Endodermal cell (in vitro differentiated cells): Measurements from ENCODE around the gene VAV3. TPM values are rescaled to one million over a fixed set of nuclear protein-coding genes. Genes with fewer than 3 reads are reported as not detected.

Source experiments
- DNase-seq: peaks from one replicate; pipeline ENCODE4 v3.0.0-alpha.2; 2017
- H3K27ac ChIP-seq: 2 replicates; pipeline ENCODE4 v1.5.1; 2013; ENCODE audit warnings: mild to moderate bottlenecking, low read depth, low read length, moderate library complexity
- H3K27me3 ChIP-seq: 2 replicates; pipeline ENCODE4 v1.6.1; 2013; ENCODE audit warnings: mild to moderate bottlenecking, low read length, moderate library complexity; ENCODE audit not compliant: insufficient read depth, control insufficient read depth, poor library complexity, severe bottlenecking
- H3K36me3 ChIP-seq: 2 replicates; pipeline ENCODE4 v1.7.0; 2013; ENCODE audit warnings: mild to moderate bottlenecking, low read length, moderate library complexity; ENCODE audit not compliant: control insufficient read depth, insufficient read depth
- H3K4me1 ChIP-seq: one replicate; pipeline ENCODE4 v1.7.0; 2013; ENCODE audit warnings: low read length; ENCODE audit not compliant: control insufficient read depth, insufficient read depth
- H3K4me3 ChIP-seq: 2 replicates; pipeline ENCODE4 v1.5.1; 2013; ENCODE audit warnings: mild to moderate bottlenecking, low read length, moderate library complexity
- H3K9ac ChIP-seq: 2 replicates; pipeline ENCODE4 v1.6.1; 2013; ENCODE audit warnings: mild to moderate bottlenecking, low read length, moderate library complexity; ENCODE audit not compliant: poor library complexity, severe bottlenecking; ENCODE audit errors: extremely low read depth
- H3K9me3 ChIP-seq: 2 replicates; pipeline ENCODE4 v1.6.1; 2013; ENCODE audit warnings: mild to moderate bottlenecking, low read length, moderate library complexity; ENCODE audit not compliant: control insufficient read depth
- H3K27ac Mint-ChIP-seq: 2 replicates; pipeline ENCODE4 v1.8.0; 2020; ENCODE audit warnings: mixed read lengths
- H3K27me3 Mint-ChIP-seq: 2 replicates; pipeline ENCODE4 v1.8.0; 2021; ENCODE audit warnings: mild to moderate bottlenecking, mixed read lengths; ENCODE audit not compliant: insufficient read depth
- H3K36me3 Mint-ChIP-seq: 2 replicates; pipeline ENCODE4 v1.8.0; 2020; ENCODE audit warnings: low read depth, mixed read lengths
- H3K4me1 Mint-ChIP-seq: 2 replicates; pipeline ENCODE4 v1.8.0; 2020; ENCODE audit warnings: mixed read lengths
- H3K4me3 Mint-ChIP-seq: 2 replicates; pipeline ENCODE4 v1.8.0; 2020; ENCODE audit warnings: mild to moderate bottlenecking, moderate library complexity, mixed read lengths
- H3K9me3 Mint-ChIP-seq: 2 replicates; pipeline ENCODE4 v1.8.0; 2020; ENCODE audit warnings: mild to moderate bottlenecking, mixed read lengths
- WGBS, 2 experiments: methylation state at CpG; one replicate each; pipeline versions ENCODE4 v1.1.5 to v1.1.7; 2013; ENCODE audit warnings: missing lambda C conversion rate in 2 of 2, mixed read lengths in 1 of 2; ENCODE audit not compliant: insufficient coverage in 1 of 2, insufficient read length in 1 of 2; 5-methylcytosine and 5-hydroxymethylcytosine counted together
- total RNA-seq, 2 donors: library from RNA; stranded (reverse); fragmentation: NEBNext Ultra II Directional in 1 of 2; extraction: Animal tissue kit (Norgen Biotek cat#: 25700) in 1 of 2; gene quantifications; 2 replicates in 1 of 2; 3 replicates in 1 of 2; pipeline ENCODE4 v1.2.1, GENCODE V29; 2021
- TF ChIP-seq, protein P1 (sequence below): fragments of 200-600 bp; sonication (generic); conservative IDR thresholded peaks from 2 replicates; pipeline ENCODE4 v1.5.0; 2021; ENCODE audit warnings: antibody characterized with exemption, mild to moderate bottlenecking

Gene VAV3
- total RNA-seq, 2 donors from 2014 or later: 6.9 to 9.6 TPM

DNA sequence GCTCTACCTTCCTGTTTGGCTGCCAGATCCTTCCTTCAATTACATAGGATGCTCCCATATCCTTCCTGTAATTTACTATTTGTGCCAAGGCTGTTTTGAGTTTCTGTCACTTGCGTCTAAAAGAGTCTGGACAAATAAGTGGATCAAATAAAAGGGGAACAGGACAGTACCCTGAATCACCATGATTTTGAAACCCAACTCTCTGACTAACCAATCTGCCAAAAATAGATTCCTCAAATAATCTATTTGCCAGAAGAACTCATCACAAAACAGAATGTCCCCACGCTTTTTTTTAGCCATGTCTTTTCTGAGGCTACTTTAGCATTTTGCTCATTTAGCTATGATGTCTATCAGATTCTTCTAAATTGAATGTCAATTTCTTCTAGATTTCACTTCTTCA, 431.5 kb downstream of the VAV3 start:
- H3K9me3 ChIP-seq: no peaks in the 10 kb centered on the region
- no peak for DNase-seq
- peaks cover 4% of the 10 kb centered on the region for H3K4me1 ChIP-seq
- Mint-ChIP-seq H3K27me3 (no peaks in the 10 kb centered on the region), H3K27ac (no peak overlapping the region), H3K4me1 (peaks cover 23% of the 10 kb centered on the region), H3K9me3 (no peaks in the 10 kb centered on the region), H3K36me3 (no peaks in the 10 kb centered on the region), H3K4me3 (no peak overlapping the region)
- no peak overlapping the region for H3K4me3 ChIP-seq
- no peaks in the 10 kb centered on the region for H3K36me3 ChIP-seq
- H3K9ac ChIP-seq: no peak overlapping the region
- 94 to 100% methylated on average over 2 of the region's 2 CpGs for WGBS, 2 experiments
- H3K27ac ChIP-seq: no peak overlapping the region
- TF ChIP-seq, protein P1, sequence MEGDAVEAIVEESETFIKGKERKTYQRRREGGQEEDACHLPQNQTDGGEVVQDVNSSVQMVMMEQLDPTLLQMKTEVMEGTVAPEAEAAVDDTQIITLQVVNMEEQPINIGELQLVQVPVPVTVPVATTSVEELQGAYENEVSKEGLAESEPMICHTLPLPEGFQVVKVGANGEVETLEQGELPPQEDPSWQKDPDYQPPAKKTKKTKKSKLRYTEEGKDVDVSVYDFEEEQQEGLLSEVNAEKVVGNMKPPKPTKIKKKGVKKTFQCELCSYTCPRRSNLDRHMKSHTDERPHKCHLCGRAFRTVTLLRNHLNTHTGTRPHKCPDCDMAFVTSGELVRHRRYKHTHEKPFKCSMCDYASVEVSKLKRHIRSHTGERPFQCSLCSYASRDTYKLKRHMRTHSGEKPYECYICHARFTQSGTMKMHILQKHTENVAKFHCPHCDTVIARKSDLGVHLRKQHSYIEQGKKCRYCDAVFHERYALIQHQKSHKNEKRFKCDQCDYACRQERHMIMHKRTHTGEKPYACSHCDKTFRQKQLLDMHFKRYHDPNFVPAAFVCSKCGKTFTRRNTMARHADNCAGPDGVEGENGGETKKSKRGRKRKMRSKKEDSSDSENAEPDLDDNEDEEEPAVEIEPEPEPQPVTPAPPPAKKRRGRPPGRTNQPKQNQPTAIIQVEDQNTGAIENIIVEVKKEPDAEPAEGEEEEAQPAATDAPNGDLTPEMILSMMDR: no peak
- no peaks in the 10 kb centered on the region for H3K27me3 ChIP-seq

DNA sequence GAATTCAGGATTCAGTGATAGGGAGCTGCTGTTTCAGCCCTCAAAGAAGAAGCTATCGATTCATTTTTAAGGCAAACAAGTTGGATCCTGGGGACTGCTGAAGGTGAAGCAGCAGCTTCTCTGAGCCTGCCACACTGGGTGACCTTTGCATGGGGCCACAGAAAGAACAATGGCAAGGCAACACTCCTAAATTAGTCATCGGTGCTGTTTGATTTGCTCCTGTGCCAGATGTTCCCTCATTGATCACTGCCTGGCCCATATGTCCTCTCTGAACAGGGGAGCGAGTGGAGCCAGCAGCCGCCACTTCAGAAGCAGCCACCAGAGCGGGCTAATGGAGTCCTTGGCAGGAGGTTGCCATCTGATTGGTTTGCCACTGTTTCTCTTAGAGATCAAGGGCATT, 432.7 kb downstream of the VAV3 start:
- Mint-ChIP-seq H3K36me3 (no peaks in the 10 kb centered on the region), H3K27ac (no peak overlapping the region), H3K4me3 (no peak overlapping the region), H3K27me3 (no peaks in the 10 kb centered on the region), H3K4me1 (peaks cover 30% of the 10 kb centered on the region), H3K9me3 (no peaks in the 10 kb centered on the region)
- no peak overlapping the region for H3K27ac ChIP-seq
- H3K4me3 ChIP-seq: no peak overlapping the region
- TF ChIP-seq, protein P1: peak; percentile 18
- H3K4me1 ChIP-seq: peaks cover 4% of the 10 kb centered on the region
- no peak for DNase-seq
- WGBS, 2 experiments: 91 to 92% methylated on average over 4 to 5 of the region's 5 CpGs
- H3K27me3 ChIP-seq: no peaks in the 10 kb centered on the region
- no peak overlapping the region for H3K9ac ChIP-seq
- no peaks in the 10 kb centered on the region for H3K36me3 ChIP-seq
- no peaks in the 10 kb centered on the region for H3K9me3 ChIP-seq

DNA sequence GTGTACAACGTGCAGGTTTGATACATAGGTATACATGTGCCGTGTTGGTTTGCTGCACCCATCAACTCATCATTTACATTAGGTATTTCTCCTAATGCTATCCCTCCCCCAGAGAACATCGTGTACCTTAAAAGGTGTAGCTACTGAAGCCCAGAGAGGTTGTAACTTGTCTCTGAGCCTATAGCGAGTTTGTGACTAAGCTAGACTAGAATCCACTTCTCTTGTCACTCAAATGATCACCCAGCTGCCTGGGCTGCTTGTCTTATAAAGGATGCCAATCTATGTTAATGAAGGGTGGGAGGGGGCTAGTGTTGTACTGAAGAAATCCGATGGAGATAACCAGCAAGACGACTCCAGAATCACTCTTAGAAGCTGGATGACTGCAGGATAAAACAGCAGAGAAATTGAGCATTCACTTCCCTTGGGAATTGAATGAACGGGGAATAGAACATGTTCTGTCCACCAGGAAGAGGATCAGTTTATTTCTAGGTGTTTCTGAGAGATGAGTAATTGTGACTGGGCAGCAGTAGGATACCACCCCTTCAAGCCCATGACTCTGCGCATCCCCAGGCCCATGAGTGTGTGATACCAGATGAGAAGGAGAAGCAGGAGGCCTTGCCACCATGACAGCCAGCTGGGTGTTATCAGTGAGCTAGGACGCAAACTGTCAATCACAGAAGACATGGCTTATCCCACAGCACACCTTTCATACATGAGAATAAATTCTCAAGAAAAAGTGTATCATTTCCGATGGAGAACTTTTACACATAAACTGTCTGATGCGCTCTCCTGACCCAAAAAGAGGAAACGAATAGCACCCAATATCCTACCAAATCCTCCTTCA, 433.7 kb downstream of the VAV3 start:
- Histone ChIP-seq H3K27ac (no peak overlapping the region), H3K36me3 (no peaks in the 10 kb centered on the region), H3K9ac (no peak overlapping the region), H3K4me3 (no peak overlapping the region), H3K27me3 (no peaks in the 10 kb centered on the region), H3K9me3 (no peaks in the 10 kb centered on the region), H3K4me1 (peaks cover 4% of the 10 kb centered on the region)
- DNase-seq: no peak
- no peak overlapping the region for H3K4me3 Mint-ChIP-seq
- H3K27me3 Mint-ChIP-seq: no peaks in the 10 kb centered on the region
- H3K4me1 Mint-ChIP-seq: peaks cover 41% of the 10 kb centered on the region
- H3K9me3 Mint-ChIP-seq: no peaks in the 10 kb centered on the region
- H3K27ac Mint-ChIP-seq: no peak overlapping the region
- TF ChIP-seq, protein P1: no peak
- 83 to 84% methylated on average over 5 to 10 of the region's 12 CpGs for WGBS, 2 experiments
- H3K36me3 Mint-ChIP-seq: no peaks in the 10 kb centered on the region
